Smooth muscle cell (in vitro differentiated cells): Measurements from ENCODE around the gene KLF6. TPM values are rescaled to one million over a fixed set of nuclear protein-coding genes. Genes with fewer than 3 reads are reported as not detected.

ENCODE experiments used
- DNase-seq: peaks from one replicate; lab custom pipeline; 2025; ENCODE audit not compliant: unreplicated experiment; lab: John Stamatoyannopoulos, UW
- H2AFZ ChIP-seq: fragments of 200-600 bp; sonication (generic); 2 replicates; pipeline ENCODE4 v1.6.0; 2016; ENCODE audit warnings: antibody characterized with exemption, low read depth, mild to moderate bottlenecking
- H3F3A ChIP-seq: fragments of 200-600 bp; sonication (generic); 2 replicates; pipeline ENCODE4 v1.6.0; 2017; ENCODE audit warnings: antibody characterized with exemption, low read depth
- H3K27ac ChIP-seq: fragments of 200-600 bp; sonication (generic); 2 replicates; pipeline ENCODE4 v1.5.1; 2016; ENCODE audit warnings: low read depth, mild to moderate bottlenecking
- H3K27me3 ChIP-seq: fragments of 200-600 bp; sonication (generic); 2 replicates; pipeline ENCODE4 v1.6.1; 2016; ENCODE audit warnings: low read depth, mild to moderate bottlenecking
- H3K36me3 ChIP-seq: fragments of 200-600 bp; sonication (generic); 2 replicates; pipeline ENCODE4 v1.5.1; 2016; ENCODE audit warnings: low read depth
- H3K4me1 ChIP-seq: fragments of 200-600 bp; sonication (generic); 2 replicates; pipeline ENCODE4 v1.5.1; 2016; ENCODE audit warnings: low read depth
- H3K4me2 ChIP-seq: fragments of 200-600 bp; sonication (generic); 2 replicates; pipeline ENCODE4 v1.6.0; 2016; ENCODE audit warnings: mild to moderate bottlenecking
- H3K4me3 ChIP-seq: fragments of 200-600 bp; sonication (generic); 2 replicates; pipeline ENCODE4 v1.5.1; 2016; ENCODE audit warnings: mild to moderate bottlenecking
- H3K79me2 ChIP-seq: fragments of 200-600 bp; sonication (generic); 2 replicates; pipeline ENCODE4 v1.6.0; 2016; ENCODE audit warnings: low read depth, mild to moderate bottlenecking
- H3K9ac ChIP-seq: fragments of 200-600 bp; sonication (generic); 2 replicates; pipeline ENCODE4 v1.6.0; 2016; ENCODE audit warnings: low read depth
- H3K9me3 ChIP-seq: fragments of 200-600 bp; sonication (generic); replicated peaks from 2 replicates; pipeline ENCODE4 v1.5.1; 2016; ENCODE audit warnings: low read depth
- H4K20me1 ChIP-seq: fragments of 200-600 bp; sonication (generic); 2 replicates; pipeline ENCODE4 v1.6.0; 2016; ENCODE audit warnings: low read depth
- CTCF ChIP-seq: fragments of 200-600 bp; sonication (generic); IDR thresholded peaks from 2 replicates; pipeline ENCODE4 v1.5.1; 2017; ENCODE audit warnings: borderline replicate concordance, mild to moderate bottlenecking, antibody characterized with exemption; ENCODE audit not compliant: insufficient read depth, poor library complexity, severe bottlenecking
- WGBS: methylation state at CpG from one replicate; pipeline ENCODE4 v1.1.7; 2016; ENCODE audit warnings: low lambda C conversion rate; 5-methylcytosine and 5-hydroxymethylcytosine counted together
- polyA plus RNA-seq: library from polyadenylated mRNA; unstranded; fragments of >200 nt; fragmentation: Nextera tagmentation; extraction: Ambion mirVana; gene quantifications from 2 replicates; pipeline ENCODE4 v1.2.1, GENCODE V29; 2016
- total RNA-seq: library from RNA; depleted of rRNA; stranded (reverse); fragments of >200 nt; gene quantifications from 2 replicates; pipeline ENCODE4 v1.2.3, GENCODE V29; 2014

KLF6 gene
- total and polyA plus RNA-seq, 2 experiments from 2014 or later, result 198 to 519 TPM

GRCh38 chr10:3832022-3832786 lies 47.2 kb upstream of the KLF6 start:
- Histone ChIP-seq H3F3A (peaks cover 21% of the 10 kb centered on the region), H3K27me3 (no peaks in the 10 kb centered on the region), H3K4me1 (peaks cover 20% of the 10 kb centered on the region), H3K4me2 (peak overlapping the region; percentile 54), H3K27ac (peak overlapping the region; percentile 98), H4K20me1 (no peaks in the 10 kb centered on the region), H3K9me3 (no peaks in the 10 kb centered on the region), H3K9ac (no peak overlapping the region), H3K4me3 (no peak overlapping the region), H3K79me2 (no peaks in the 10 kb centered on the region), H3K36me3 (no peaks in the 10 kb centered on the region), H2AFZ (peak overlapping the region; percentile 23)
- WGBS, result 70% methylated on average over 5 of the region's 5 CpGs
- DNase-seq, result no peak
- TF ChIP-seq CTCF, result no peak

DNA sequence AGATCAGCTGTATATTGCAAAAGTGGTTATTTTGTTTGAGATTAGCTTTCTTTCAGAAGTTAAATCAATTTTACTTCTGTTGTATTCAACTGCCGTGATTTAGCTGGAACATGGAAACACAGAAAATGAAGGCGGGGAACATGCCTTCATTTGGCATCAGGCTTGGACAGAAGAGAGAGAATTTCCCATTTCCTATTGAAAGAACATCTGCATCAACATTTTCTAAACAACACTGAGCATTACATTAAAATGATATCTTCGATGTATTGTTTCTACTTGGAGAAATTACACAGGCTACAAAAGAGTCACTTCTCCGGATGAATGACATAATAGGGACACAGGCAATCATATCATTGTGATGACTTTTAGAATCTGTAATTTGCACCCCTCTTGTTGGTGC lies 46.6 kb upstream of the KLF6 start:
- WGBS, result 85% methylated on average over 4 of the region's 4 CpGs
- Histone ChIP-seq H4K20me1 (no peaks in the 10 kb centered on the region), H3K27me3 (no peaks in the 10 kb centered on the region), H3K4me2 (peak overlapping the region; percentile 54), H3K27ac (peak overlapping the region; percentile 98), H3K4me1 (peaks cover 20% of the 10 kb centered on the region), H3F3A (peaks cover 21% of the 10 kb centered on the region), H3K36me3 (no peaks in the 10 kb centered on the region), H2AFZ (peak overlapping the region; percentile 2), H3K9ac (no peak overlapping the region), H3K9me3 (no peaks in the 10 kb centered on the region), H3K79me2 (no peaks in the 10 kb centered on the region), H3K4me3 (no peak overlapping the region)
- DNase-seq, result no peak
- no peak for TF ChIP-seq CTCF

DNA sequence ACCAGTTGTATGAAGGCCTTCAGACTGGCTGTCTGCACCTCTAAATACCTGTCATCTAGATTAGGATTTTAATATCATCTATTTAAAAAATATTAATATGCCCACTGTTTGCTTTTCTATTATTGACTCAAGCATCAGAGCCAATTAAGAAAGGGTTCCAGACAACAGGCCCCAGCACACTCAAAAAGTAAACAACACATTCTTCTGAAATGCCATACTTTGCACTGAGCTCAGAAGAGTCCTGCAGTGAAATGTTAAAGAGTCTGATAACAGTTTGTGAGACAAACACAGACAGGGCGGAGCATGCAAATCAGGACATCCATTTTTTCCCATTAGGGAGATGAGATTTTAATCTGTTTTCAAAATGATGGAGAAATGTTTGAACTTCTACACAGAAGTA lies 45.9 kb upstream of the KLF6 start:
- DNase-seq, result no peak
- Histone ChIP-seq H3F3A (peaks cover 21% of the 10 kb centered on the region), H3K9me3 (no peaks in the 10 kb centered on the region), H3K4me2 (peak overlapping the region; percentile 54), H2AFZ (no peak overlapping the region), H4K20me1 (no peaks in the 10 kb centered on the region), H3K4me3 (no peak overlapping the region), H3K27ac (peak overlapping the region; percentile 98), H3K9ac (no peak overlapping the region), H3K4me1 (peaks cover 19% of the 10 kb centered on the region), H3K79me2 (no peaks in the 10 kb centered on the region), H3K36me3 (no peaks in the 10 kb centered on the region), H3K27me3 (no peaks in the 10 kb centered on the region)
- TF ChIP-seq CTCF, result no peak
- 66% methylated on average over 1 of the region's 1 CpG for WGBS
